Inflammatory macrophage (primary cell): ENCODE data around the gene CRTAC1.

Source experiments
- DNase-seq, 2 donors: peaks; one replicate each; pipeline ENCODE4 v3.0.0-alpha.2; 2020 to 2022

CRTAC1 gene

DNA sequence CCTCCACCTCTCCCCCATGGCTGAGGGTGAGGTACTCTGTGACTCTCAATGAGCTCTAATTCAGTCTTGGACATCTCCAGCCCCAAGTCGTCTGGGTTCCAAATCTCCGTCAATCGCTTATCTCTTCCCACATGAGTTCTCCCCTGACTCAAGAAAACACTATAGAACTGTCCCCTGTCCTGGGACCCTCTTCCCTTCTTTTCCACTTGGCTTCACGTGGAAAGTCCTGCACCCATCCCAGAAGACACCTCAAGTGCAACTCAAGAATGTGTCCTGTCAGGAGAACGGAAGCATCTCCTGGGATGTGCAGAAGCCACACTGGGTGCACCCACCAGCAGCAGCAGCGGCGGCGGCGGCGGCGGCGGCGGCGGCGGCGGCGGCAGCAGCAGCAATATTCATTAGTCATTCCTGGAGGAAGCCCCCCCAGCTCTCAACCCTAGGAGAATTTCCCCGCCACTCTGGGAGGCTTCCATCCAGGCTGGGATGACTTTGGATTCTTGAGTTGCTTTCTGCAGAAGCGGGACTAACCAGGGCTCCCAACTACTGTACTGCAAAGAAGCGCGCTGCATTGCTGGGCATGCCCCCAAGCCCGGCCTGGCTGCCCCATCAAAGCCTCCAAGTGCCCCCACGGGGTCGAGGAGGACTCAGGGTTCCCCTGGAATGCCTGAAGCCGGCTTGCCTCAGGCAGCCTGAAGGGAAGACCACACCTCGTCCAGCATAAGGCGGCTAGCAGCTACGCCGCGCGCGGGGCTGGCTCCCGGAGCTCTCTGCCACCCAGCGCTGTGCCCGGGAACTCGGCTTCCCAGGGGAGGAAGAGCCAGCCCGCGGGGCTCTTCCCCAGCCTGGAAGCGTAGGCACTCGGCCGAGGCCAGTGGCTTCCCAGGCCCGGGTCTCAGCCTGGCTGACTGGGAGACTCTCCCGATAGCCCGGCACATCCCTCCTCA lies 1.0 kb downstream of the CRTAC1 start:
- DNase-seq = no peak

DNA sequence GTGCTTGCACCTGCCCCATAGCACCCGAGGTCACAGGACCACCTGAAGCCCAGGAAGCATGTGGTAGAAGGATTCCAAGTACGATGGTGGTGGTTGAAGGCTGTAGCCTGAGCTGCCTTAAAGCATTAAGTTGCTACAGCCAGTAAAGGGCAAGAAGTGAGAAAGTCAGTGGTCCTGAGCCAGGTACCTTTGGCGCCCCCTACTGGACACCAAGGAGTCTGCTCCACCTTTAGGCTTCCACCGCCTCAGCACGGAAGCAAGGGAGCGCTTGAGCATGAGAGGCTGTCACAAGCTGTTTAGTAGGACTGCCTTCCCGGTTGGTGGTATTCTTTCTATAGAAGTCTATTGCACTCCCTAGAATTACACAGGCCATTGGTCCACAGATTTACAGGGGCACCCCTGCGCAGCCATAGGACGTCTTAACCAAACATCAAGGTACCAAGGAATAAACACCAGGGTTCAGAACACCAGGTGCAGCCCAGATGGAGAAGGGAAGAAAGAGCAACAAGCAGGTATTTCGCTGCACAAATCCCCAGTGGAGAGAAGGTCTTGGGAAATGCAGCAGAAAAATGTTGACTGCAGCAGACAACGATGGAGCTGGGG lies 2.2 kb downstream of the CRTAC1 start:
- DNase-seq = peak; percentile 26 to 52

DNA sequence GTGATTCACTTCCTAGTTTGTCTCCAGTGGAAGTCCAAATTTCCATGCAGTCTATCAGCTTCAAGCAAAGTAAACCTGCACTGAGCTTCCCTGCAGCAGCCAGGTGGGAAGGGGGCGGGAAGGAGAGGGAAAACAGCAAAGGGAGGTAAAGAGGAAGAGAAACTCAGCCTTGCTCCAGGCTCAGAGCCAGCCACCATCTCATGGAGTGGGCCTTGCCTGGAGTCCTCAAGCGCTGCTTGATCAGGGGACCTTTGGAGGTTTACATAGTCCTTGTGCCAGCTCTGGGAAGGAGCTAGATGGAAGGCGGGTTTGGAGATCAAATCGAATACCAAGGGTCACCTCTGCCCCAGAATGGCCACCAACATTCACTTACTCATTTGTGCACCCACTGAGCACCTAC lies 7.4 kb downstream of the CRTAC1 start:
- DNase-seq = no peak

DNA sequence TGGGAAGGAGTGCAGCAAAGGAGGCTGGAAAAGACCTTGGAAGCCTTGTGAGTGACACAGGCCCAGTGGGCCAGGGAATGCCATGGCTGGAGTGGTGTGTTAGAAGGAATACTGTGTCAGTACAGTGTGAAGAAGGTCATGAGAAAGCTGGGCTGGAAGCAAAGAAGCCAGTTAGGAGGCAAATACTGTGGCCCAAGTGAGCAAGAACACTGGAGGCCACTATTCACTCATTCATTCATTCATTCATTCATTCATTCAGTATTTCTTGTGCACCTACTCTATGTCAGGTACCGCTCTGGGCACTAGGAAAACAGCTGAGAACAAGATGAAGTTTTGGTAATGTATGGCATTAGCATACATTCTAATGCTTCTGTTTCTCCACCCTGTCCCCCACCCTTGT lies 9.6 kb downstream of the CRTAC1 start:
- no peak for DNase-seq

DNA sequence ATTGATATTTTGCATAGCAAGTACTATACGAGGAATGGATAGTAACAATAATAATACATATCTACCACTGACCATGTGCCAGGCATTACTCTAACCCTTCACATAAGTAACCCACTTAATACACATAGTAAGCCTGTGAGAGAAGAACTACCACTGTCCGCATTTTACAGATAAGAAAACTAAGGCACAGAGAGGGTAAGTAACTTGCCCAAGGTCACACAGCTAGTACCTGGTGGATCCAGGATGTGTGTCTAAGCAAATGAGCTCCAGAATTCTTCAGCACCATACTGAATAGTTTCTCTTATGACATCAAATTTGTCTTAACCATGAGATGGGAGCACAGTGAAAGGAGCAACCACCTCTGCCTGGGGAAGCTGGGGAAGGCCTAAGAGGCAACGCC lies 10.2 kb downstream of the CRTAC1 start:
- DNase-seq = no peak

DNA sequence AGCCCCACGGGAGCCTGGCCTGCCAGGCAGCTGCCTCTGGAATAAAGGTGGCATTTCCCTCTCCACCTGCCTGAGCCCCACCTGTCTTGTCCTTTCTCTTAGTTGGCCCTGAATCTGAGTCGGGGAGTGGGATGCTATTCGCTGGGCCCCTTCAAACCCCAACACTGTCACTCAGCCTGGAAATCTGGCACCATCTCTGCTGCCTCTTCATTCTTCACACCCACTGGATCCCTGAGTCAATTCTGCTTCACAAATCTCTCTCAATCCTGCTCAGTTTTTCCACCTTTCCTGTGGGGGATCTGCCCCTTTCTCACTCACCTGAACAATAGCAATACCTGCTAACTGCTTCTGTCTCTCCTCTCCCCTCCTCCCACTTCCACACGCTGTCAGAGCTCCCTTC lies 10.6 kb downstream of the CRTAC1 start:
- no peak for DNase-seq

DNA sequence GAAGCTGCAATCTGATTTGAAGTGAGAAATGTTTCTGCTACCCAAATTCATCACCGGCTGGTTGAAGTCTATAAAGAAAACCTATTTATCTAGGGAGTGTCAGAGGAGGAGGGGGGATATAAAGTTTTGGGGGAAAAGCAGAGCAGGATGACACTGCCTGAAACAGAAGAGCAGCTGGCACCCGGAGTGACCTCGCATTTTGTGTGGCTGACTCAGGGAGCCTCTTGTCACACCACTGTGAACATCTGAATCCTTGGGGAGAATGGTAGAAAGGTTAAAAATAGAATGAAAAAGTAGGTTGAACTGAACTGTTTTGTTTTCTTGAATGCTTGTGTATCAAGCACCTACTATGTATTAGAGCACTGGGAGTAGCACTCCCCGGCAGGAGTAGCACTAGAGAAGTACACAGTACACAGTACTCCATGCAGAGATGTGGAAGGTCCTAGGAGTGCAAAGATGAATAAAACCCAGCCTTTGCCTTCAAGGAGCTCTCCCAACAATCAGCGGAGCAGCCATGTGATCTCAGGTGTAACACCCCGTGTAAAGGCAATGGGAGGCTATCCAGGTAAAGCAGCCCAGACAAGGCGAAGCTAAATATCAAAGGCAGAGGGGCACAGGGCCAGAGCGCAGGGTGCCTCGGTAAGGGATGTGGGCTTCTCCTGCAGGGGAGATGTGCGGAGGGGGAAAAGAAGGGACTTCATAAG lies 13.5 kb downstream of the CRTAC1 start:
- DNase-seq = no peak

DNA sequence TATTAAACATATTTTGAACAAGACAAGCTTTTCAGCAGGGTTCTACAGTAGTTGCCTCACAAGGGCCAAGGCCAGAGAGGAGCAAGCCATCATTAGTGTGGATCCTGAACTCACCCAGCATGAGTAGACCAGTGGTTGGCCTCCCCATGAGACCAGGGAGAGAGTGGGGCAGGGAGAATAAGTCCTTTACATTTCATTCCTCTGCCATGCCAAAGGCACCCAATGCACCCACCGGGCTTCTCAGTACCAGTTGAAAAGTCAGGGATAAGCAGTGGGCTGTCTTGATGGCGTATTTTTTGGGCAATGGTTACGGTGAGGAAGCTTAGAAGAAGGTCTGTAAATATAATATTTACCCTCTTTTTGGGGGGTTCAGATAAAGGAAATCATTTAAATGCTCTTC lies 16.6 kb downstream of the CRTAC1 start:
- no peak for DNase-seq

DNA sequence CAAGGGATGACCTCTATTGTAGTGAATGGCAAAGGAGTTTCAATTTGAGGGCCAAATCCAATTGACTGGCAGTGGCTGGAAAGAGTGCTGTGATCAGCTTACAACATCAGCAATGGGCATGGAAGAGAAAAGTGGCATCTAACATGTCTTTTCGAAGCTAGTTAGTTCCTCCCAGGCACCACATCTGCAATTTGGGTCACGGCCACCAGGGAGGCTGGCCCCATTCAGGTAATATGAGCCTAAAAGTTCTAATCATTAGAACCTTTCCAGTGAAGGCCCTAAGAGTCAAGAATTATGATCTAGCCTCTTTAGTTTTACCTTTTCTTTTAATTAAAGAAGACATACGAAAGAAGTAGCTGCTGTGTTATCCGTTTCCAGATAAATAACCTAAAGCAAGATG lies 17.3 kb downstream of the CRTAC1 start:
- DNase-seq = no peak

DNA sequence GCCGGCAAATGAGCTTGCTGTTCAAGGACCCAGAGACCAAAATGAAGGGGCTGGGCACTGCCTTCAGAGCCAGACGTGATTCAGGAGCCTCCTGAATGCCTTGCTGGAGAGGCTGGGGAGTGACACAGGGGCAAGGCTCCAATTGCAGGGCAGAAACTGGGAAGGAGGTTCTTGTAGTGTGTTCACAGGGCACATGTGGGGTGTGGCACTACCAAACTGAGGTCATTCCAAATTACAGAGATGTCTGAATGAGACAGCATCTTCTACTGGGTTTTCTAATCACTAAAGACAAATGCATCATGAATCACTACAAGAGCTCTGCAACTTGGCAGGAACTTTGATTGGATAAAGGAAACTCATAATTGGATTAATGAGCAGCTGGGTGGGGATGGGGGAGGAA lies 17.8 kb downstream of the CRTAC1 start:
- DNase-seq = no peak

DNA sequence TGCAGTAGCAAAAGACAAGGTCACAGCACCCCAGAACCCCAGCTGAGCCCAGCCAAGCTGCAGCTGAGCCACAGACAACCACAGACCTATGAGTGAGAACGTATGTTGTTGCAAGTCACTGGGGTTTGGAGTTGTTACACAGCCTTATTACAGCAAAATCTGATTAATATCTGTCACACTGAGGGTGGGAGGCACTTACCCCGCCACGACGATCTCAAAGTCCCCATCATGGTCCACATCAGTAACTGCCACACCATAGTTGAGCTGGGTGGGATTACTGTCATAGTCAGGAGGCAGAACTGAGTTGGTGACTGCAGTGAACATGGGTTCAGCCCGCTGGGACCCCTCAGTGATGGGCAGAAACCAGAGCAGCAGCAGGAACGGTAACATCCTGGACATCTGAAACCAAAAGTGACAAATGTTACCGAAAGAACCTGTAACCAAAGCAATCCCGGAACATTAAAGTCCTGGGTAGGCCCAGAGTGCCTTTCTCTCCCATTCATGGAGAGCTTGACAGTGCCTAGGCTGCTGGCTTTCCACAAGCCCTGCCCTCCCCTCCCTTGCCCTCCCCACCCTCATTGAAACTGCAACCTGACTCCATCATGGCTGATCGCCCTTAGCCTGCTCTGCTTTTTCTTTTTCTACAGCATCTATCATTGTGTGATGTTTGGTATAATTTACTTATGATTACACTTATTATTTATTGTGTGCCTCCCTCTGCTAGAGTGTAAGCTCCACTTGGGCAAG lies 19.3 kb downstream of the CRTAC1 start:
- DNase-seq = no peak

DNA sequence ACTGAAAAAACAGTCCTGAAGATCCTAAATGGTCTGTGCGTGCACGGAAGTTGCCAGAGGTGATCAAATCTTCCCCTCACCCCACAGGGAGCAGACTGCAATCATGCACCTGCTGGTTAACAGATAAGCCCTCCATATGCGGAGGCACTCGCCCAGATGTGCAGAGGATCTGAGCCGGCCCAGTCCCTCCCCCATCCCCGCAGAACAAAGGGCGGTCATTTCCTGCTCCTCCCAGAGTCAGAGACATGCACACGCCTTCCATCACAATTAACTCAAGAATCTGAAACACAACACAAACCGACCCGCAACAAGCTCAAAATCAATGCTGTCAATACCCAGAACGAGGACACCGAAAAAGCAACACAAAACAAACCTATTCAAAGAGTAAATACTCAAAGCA lies 24.2 kb downstream of the CRTAC1 start:
- DNase-seq = no peak

DNA sequence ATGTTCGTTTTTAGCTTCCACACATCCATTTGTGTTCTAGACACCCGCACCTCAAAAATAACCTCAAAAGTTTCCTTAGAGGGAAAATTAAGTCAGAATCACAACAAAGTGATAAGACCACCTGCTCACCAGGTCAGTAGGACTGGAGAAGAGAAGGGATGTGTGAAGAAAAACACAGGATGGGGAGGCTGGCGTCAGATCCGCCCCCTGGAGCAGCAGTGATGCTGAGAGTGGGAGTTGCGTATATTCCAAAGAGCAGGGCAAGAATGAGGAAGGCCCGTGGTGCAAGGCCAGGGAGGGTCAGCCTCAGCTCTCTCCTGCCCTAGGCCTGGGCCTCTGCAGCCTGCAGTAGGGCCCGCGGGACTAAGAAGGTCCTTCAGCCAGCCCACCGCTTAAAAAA lies 28.7 kb downstream of the CRTAC1 start:
- DNase-seq = no peak

DNA sequence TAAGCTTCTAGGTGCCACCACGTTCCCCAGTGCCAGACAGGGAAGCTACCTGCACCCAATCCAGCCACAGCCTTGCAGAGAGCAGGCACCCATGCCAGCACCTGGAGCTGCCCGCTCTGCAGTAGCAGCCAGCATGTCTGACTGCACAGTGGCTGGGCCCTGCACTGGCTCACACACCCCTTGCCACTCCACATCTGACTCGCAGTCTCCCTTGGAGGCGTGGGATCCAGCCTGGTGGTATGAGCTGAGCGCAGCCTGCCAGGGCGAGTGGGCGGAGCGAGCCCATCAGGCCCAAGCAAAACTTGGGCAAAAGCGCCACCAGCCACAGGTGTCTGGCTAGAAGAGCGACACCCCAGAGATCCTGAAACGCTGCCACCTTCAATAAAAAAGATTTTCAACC lies 30.1 kb downstream of the CRTAC1 start:
- no peak for DNase-seq

DNA sequence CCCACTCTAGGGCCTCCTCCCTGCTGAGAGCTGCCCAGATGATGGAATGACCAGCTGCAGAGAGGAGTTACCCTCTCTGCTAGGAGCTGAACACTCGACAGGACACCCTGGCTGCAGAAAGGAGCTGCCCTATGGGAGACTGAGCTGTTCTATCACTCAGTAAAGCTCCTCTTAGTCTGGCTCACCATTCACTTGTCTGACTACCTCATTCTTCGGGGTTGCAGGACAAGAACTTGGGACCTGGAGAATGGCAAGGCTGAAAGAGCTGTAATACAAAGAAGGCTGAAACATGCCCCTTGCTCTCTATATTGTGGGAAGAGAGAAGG lies 30.5 kb downstream of the CRTAC1 start:
- no peak for DNase-seq

DNA sequence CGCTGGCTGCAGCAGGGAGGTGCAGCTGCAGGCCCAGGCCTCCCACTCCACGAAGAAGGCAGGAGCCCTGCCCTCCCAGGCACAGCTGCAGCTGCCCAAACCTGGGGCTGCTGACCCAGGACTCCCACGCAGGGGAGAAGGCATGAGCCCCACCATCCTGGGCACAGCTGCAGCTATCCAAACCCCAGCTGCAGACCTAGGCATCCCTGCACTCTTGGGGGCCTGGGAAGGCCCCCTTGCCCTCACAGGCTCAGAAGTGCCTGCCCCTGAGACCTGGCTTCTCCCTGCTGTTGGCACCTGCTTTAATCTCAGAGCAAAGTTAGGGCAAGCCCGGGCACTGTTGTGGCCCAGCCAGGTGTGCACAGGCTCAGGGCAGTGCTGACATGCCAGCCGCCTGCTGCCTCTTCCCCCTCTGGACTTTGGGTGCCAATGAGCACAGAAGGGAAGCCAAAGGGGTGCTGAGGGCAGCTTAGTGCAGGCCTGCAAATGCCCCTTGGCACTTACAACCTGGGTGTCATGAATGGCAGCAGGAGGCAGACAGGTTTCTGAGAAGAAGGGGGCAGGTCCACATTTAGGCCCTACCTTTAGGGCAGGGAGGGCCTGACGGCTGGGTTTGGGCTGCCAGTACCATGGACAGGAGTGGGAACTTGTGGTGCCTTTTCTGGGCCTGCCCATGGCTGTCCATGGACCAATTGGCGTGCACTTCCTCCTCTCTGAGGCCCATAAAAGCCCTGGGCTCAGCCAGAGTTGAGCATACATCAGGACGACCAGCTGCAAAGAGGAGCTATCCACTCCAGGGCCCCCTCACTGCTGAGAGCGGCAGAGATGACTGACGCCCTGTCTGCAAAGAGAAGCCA lies 31.1 kb downstream of the CRTAC1 start:
- DNase-seq = no peak

DNA sequence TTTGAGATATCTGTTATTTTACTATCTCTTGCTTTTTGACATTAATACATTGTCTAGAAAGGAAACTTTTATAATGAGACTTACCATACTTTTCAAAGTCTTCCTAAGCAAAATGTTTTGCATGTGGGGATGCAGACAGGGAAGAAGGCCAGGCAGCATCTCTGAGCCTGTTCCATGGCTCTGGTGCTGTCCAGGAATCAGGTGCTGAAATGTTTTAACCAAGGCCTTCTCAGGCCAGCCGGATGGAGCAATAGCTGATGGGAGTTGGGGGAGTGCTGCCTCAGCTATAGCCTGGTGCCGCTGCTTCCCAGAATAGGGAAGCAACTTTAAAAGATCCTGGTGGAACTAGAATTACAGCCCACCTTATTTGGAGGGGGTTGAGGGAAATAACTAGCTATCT lies 38.5 kb downstream of the CRTAC1 start:
- peak in 1 of 2 donors; percentile 7 for DNase-seq

DNA sequence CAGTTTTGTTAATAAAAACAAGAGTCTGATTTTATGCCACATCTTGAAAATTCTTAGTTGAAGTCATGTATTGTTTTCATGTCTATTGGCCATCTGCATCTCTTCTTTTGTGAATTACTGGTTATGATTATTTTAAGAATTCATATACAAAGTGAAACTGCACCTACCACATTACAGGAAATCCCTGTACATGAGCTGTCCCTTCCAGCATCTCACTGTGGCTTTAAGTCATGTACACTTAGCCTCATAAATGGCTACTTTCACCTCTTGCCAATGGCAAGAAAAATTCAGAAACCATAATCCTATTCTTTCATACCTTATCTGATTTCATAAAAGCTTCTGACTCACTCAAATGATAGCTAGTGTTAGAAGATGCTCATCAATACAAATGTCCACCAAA lies 48.6 kb downstream of the CRTAC1 start:
- no peak for DNase-seq

DNA sequence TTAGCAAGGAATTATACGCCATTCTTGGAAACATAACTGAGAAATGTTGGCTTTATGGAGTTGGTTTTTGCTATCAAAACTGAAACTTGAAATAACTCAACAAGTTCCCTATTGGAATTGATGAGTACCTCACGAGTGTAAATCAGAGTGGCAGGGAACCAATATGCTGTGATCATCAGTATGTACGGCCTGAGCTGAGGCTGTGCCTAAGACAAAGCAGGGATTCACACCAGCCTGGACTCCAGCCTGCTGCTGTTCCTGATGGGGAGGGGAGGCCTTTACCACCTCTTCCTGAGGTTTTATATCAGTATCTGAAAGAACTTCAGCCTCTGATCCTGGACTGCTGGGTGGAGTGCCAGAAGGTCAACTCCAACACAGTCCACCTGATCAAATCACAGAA lies 52.7 kb downstream of the CRTAC1 start:
- DNase-seq = no peak

DNA sequence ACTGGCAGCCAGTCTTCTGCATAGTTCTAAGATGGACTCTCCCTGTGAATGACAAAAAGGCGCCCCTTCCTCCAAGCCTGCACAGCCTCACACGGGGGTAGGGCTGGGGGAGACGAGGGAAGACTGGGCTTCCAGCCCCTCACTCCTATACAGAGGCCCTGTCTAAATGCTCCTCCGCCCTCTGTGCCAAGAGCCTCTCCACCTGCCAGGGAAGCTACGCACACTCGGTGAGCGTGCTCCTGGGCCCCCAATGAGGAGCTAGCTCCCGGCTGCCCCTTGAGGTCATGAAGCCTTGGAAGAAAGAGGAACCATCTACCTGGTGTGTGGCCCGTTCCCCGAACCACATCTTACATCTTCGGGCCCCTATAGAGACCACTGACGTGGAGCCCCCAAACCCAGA lies 54.8 kb downstream of the CRTAC1 start:
- no peak for DNase-seq

DNA sequence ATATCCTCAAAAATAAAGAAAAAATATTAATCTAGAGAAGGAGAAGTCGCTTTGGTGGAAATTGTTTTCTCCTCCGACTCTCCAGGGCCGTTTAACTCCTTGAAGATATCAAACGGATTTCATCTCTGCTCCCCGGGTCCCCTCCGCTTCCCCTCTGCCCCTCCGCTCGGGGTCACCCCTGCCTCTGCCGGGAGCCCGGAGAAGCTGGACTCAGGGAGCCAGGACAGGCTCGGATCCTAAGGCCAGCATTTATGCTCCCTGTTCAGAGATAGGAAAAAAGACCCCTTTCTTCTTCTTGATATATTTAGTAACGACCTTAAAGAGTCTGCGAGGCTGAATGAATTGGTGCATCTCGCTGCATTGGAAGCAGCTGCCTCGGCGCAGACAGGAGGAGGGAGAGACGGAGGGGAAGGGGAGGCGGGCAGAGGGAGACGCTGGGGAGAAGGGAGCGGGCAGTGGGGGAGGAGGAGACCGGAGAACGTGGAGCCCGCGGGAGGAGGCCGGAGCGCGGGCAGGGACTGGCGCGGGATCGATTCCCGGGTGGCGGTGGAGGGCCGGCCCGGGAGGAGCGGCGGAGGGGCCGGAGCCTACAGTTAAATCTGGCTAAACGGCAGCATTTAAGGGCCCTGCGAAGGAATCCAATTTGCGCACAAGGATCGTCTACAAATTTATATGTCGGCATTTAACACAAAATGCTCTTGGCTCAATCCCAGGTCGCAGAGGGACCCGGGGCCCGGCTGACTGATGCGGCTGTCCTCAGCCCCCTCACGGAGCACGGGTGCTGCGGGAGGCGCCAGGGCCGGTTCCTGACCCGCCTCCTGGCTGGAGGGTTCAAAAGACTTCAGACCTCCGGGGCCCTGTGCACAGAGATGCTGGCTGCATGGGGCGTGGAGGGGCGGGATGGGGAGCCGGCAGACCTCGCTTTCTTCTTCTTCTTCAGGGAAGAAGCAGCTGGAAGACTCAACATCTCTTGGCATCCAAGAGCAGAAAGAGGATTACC lies 55.6 kb downstream of the CRTAC1 start:
- no peak for DNase-seq
